HepG2 (cell line): Measurements from ENCODE around the gene FCHSD1. TPM values are rescaled to one million over a fixed set of nuclear protein-coding genes. Genes with fewer than 3 reads are reported as not detected.

ENCODE experiments used
- ARHGAP35 ChIP-seq: sonication (generic); formaldehyde crosslinking; IDR thresholded peaks from 2 replicates; pipeline ENCODE4 v1.9.0; 2022; ENCODE audit warnings: mild to moderate bottlenecking, inconsistent platforms, moderate library complexity, missing genetic modification reagents, borderline replicate concordance
- DNMT3B ChIP-seq: conservative IDR thresholded peaks from 2 replicates; pipeline ENCODE4 v1.6.1; 2016; ENCODE audit warnings: missing biosample characterization, control low read depth
- GFI1 ChIP-seq: sonication (generic); formaldehyde crosslinking; IDR thresholded peaks from 2 replicates; pipeline ENCODE4 v1.5.0; 2020; ENCODE audit warnings: missing genetic modification reagents, mild to moderate bottlenecking, borderline replicate concordance
- HNRNPLL ChIP-seq: fragments of 200-400 bp; formaldehyde crosslinking; IDR thresholded peaks from 2 replicates; pipeline ENCODE4 v1.6.1; 2017; ENCODE audit warnings: mild to moderate bottlenecking, low read depth, low read length; ENCODE audit not compliant: poor library complexity, severe bottlenecking
- HOXA7 ChIP-seq: sonication (generic); formaldehyde crosslinking; IDR thresholded peaks from 2 replicates; pipeline ENCODE4 v1.8.1; 2022; ENCODE audit warnings: mild to moderate bottlenecking, missing genetic modification reagents, moderate library complexity
- JARID2 ChIP-seq: sonication (generic); formaldehyde crosslinking; IDR thresholded peaks from 2 replicates; pipeline ENCODE4 v1.8.1; 2023; ENCODE audit warnings: missing genetic modification reagents, inconsistent platforms; ENCODE audit not compliant: insufficient replicate concordance
- KAT8 ChIP-seq: IDR thresholded peaks from 2 replicates; pipeline ENCODE4 v1.6.1; 2016; ENCODE audit warnings: missing genetic modification reagents, missing compliant biosample characterization
- MIXL1 ChIP-seq: IDR thresholded peaks from 2 replicates; pipeline ENCODE4 v1.6.1; 2016
- NFIB ChIP-seq: sonication (generic); formaldehyde crosslinking; IDR thresholded peaks from 2 replicates; pipeline ENCODE4 v1.9.0; 2021; ENCODE audit warnings: missing genetic modification reagents, mild to moderate bottlenecking, borderline replicate concordance
- PITX1 ChIP-seq: sonication (generic); formaldehyde crosslinking; IDR thresholded peaks from 2 replicates; pipeline ENCODE4 v1.5.1; 2020; ENCODE audit warnings: mild to moderate bottlenecking, missing genetic modification reagents
- RBAK ChIP-seq: sonication (generic); formaldehyde crosslinking; IDR thresholded peaks from 2 replicates; pipeline ENCODE4 v1.5.1; 2020; ENCODE audit warnings: mild to moderate bottlenecking, missing genetic modification reagents
- SALL1 ChIP-seq: sonication (generic); formaldehyde crosslinking; IDR thresholded peaks from 2 replicates; pipeline ENCODE4 v1.8.0; 2022; ENCODE audit warnings: mild to moderate bottlenecking, missing genetic modification reagents
- SMC3 ChIP-seq: IDR thresholded peaks from 2 replicates; pipeline ENCODE4 v1.6.1; 2011; ENCODE audit warnings: low read length, improper control_type of control experiment
- SRF ChIP-seq: IDR thresholded peaks from 2 replicates; pipeline ENCODE4 v1.6.1; 2011; ENCODE audit warnings: mild to moderate bottlenecking, low read depth, low read length, moderate library complexity
- TOE1 ChIP-seq: sonication (generic); formaldehyde crosslinking; IDR thresholded peaks from 2 replicates; pipeline ENCODE4 v1.4.0; 2020; ENCODE audit warnings: mild to moderate bottlenecking, missing genetic modification reagents
- U2AF2 ChIP-seq: fragments of 200-400 bp; formaldehyde crosslinking; IDR thresholded peaks from 2 replicates; pipeline ENCODE4 v1.6.1; 2017; ENCODE audit warnings: low read depth, mild to moderate bottlenecking, low read length
- ZEB1 ChIP-seq: IDR thresholded peaks from 2 replicates; pipeline ENCODE4 v1.6.1; 2012; ENCODE audit warnings: mild to moderate bottlenecking, low read depth, inconsistent platforms; ENCODE audit not compliant: insufficient replicate concordance
- ZNF101 ChIP-seq: sonication (generic); formaldehyde crosslinking; IDR thresholded peaks from 2 replicates; pipeline ENCODE4 v1.4.0; 2020; ENCODE audit warnings: mild to moderate bottlenecking, low read depth, missing genetic modification reagents, borderline replicate concordance
- ZNF160 ChIP-seq: sonication (generic); formaldehyde crosslinking; IDR thresholded peaks from 2 replicates; pipeline ENCODE4 v1.8.0; 2022; ENCODE audit warnings: mild to moderate bottlenecking, inconsistent platforms, missing genetic modification reagents
- ZNF264 ChIP-seq: sonication (generic); formaldehyde crosslinking; IDR thresholded peaks from 2 replicates; pipeline ENCODE4 v1.4.0; 2020; ENCODE audit warnings: missing genetic modification reagents
- ZNF615 ChIP-seq: sonication (generic); formaldehyde crosslinking; IDR thresholded peaks from 2 replicates; pipeline ENCODE4 v1.5.0; 2020; ENCODE audit warnings: mild to moderate bottlenecking, missing genetic modification reagents, borderline replicate concordance
- ZNF629 ChIP-seq: sonication (generic); formaldehyde crosslinking; conservative IDR thresholded peaks from 2 replicates; pipeline ENCODE4 v1.5.0; 2020; ENCODE audit warnings: missing genetic modification reagents
- ZNF652 ChIP-seq: IDR thresholded peaks from 2 replicates; pipeline ENCODE4 v1.6.1; 2016; ENCODE audit warnings: low read depth, borderline replicate concordance
- ZNF737 ChIP-seq: sonication (generic); formaldehyde crosslinking; IDR thresholded peaks from 2 replicates; pipeline ENCODE4 v1.5.0; 2020; ENCODE audit warnings: missing genetic modification reagents, mild to moderate bottlenecking, borderline replicate concordance
- ZNF75D ChIP-seq: sonication (generic); formaldehyde crosslinking; IDR thresholded peaks from 2 replicates; pipeline ENCODE4 v1.8.1; 2023; ENCODE audit warnings: missing genetic modification reagents, mild to moderate bottlenecking, borderline replicate concordance
- ZNF878 ChIP-seq: sonication (generic); formaldehyde crosslinking; IDR thresholded peaks from 2 replicates; pipeline ENCODE4 v1.8.1; 2023; ENCODE audit warnings: mild to moderate bottlenecking, missing genetic modification reagents, moderate library complexity
- polyA plus RNA-seq, 8 experiments: library from polyadenylated mRNA; depleted of rRNA in 3 of 8; stranded (reverse) in 7 of 8; unstranded in 1 of 8; fragments of >200 nt; fragmentation: Illumina TruSeq in 4 of 8; extraction: Trizol in 4 of 8; gene quantifications; 2 replicates each; pipeline versions ENCODE4 v1.2.1 to v1.2.3, GENCODE V29; 2011 to 2016; ENCODE audit warnings: low read depth in 4 of 8, missing spikeins in 1 of 8, mixed read lengths in 1 of 8; ENCODE audit not compliant: insufficient read depth in 1 of 8
- total RNA-seq, 5 experiments: library from RNA; depleted of rRNA; stranded (reverse); fragments of >200 nt; fragmentation: Illumina TruSeq; extraction: Trizol; gene quantifications; 2 replicates each; pipeline ENCODE4 v1.2.3, GENCODE V29; 2016; ENCODE audit warnings: low read depth in 1 of 5
- TF ChIP-seq, protein P1 (sequence below): sonication (generic); formaldehyde crosslinking; IDR thresholded peaks from 2 replicates; pipeline ENCODE4 v1.8.0; 2022; ENCODE audit warnings: mild to moderate bottlenecking, missing genetic modification reagents, moderate library complexity
- TF ChIP-seq, protein P2 (sequence below): sonication (generic); formaldehyde crosslinking; IDR thresholded peaks from 2 replicates; pipeline ENCODE4 v1.4.0; 2020; ENCODE audit warnings: missing genetic modification reagents; ENCODE audit errors: not compliant biosample characterization
- TF ChIP-seq, protein P3 (sequence below): sonication (generic); formaldehyde crosslinking; IDR thresholded peaks from 2 replicates; pipeline ENCODE4 v1.4.0; 2020; ENCODE audit warnings: missing genetic modification reagents
- TF ChIP-seq, protein P4 (sequence below): IDR thresholded peaks from 2 replicates; pipeline ENCODE4 v1.6.1; 2016; ENCODE audit warnings: missing genetic modification reagents, missing compliant biosample characterization

FCHSD1 gene
- total and polyA plus RNA-seq, 2 of the 13 experiments (the other 11 are each of a cell fraction or from before 2014, with no cell fraction given), result 5.5 to 15.4 TPM

DNA sequence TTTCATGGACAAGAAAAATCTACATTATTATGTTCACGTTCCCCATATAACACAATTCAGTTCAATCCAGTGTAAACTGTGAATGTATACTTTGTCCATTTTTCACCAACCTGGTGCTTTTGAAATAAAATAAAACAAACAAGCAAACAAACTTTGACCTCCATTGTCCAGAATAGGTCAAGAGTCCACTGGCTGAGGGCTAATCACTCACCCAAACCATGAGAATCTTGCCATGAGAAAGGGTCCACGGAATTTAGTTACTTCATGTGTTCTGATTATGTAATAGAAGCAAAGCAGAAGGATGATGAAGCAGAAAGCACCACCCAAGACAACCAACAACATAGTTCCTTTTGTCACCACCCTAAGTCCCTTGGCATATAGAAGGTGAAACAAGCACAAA is 61.1 kb downstream of the FCHSD1 start (continued):
- TF ChIP-seq, protein P1, sequence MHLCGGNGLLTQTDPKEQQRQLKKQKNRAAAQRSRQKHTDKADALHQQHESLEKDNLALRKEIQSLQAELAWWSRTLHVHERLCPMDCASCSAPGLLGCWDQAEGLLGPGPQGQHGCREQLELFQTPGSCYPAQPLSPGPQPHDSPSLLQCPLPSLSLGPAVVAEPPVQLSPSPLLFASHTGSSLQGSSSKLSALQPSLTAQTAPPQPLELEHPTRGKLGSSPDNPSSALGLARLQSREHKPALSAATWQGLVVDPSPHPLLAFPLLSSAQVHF, result no peak
- TF ChIP-seq ZEB1 (no peak), U2AF2 (no peak), ZNF629 (CRISPR knock-in tag) (no peak), TOE1 (CRISPR knock-in tag) (no peak), KAT8 (CRISPR knock-in tag) (no peak), SRF (no peak), HNRNPLL (no peak), ZNF652 (CRISPR knock-in tag) (no peak), ZNF101 (CRISPR knock-in tag) (no peak), RBAK (CRISPR knock-in tag) (no peak), ARHGAP35 (CRISPR knock-in tag) (no peak), NFIB (CRISPR knock-in tag) (no peak), HOXA7 (CRISPR knock-in tag) (no peak), SMC3 (no peak), GFI1 (CRISPR knock-in tag) (peak; percentile 20; the same call in 1 of the 2 replicates), ZNF737 (CRISPR knock-in tag) (no peak), ZNF264 (CRISPR knock-in tag) (0 out of 2 replicates have a peak, but pooled peaks have one; percentile 9), ZNF160 (CRISPR knock-in tag) (no peak), MIXL1 (CRISPR knock-in tag) (peak; percentile 86), SALL1 (peak; percentile 77; the same call in 1 of the 2 replicates), ZNF75D (CRISPR knock-in tag) (no peak), PITX1 (CRISPR knock-in tag) (peak; percentile 57), ZNF615 (no peak), JARID2 (CRISPR knock-in tag) (no peak), ZNF878 (CRISPR knock-in tag) (no peak), DNMT3B (CRISPR knock-in tag) (no peak)
- TF ChIP-seq, protein P2, sequence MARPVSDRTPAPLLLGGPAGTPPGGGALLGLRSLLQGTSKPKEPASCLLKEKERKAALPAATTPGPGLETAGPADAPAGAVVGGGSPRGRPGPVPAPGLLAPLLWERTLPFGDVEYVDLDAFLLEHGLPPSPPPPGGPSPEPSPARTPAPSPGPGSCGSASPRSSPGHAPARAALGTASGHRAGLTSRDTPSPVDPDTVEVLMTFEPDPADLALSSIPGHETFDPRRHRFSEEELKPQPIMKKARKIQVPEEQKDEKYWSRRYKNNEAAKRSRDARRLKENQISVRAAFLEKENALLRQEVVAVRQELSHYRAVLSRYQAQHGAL (CRISPR knock-in tag), result no peak
- TF ChIP-seq, protein P3, sequence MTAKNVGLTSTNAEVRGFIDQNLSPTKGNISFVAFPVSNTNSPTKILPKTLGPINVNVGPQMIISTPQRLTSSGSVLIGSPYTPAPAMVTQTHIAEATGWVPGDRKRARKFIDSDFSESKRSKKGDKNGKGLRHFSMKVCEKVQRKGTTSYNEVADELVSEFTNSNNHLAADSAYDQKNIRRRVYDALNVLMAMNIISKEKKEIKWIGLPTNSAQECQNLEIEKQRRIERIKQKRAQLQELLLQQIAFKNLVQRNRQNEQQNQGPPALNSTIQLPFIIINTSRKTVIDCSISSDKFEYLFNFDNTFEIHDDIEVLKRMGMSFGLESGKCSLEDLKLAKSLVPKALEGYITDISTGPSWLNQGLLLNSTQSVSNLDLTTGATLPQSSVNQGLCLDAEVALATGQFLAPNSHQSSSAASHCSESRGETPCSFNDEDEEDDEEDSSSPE (CRISPR knock-in tag), result no peak
- TF ChIP-seq, protein P4, sequence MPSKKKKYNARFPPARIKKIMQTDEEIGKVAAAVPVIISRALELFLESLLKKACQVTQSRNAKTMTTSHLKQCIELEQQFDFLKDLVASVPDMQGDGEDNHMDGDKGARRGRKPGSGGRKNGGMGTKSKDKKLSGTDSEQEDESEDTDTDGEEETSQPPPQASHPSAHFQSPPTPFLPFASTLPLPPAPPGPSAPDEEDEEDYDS (CRISPR knock-in tag), result no peak
